ENCODE data around the gene CALD1.

Gene CALD1

GRCh38 chr7:134834689-134835462 is 55.4 kb downstream of the CALD1 start:
- H3K4me1 ChIP-seq (ENCODE audit: insufficient read depth, low read length): no peaks in the 10 kb centered on the region
- no peak for TF ChIP-seq EZH2 (IDR thresholded peaks at IDR 0.05; ENCODE audit: borderline replicate concordance, low read depth, low read length, severe bottlenecking)
- no peaks in the 10 kb centered on the region for H3K27me3 ChIP-seq (ENCODE audit: insufficient read depth, low read length, poor library complexity)
- no peak overlapping the region for H3K27ac ChIP-seq (ENCODE audit: low read length)
- no peaks in the 10 kb centered on the region for H3K79me2 ChIP-seq (ENCODE audit: insufficient read depth, low read length)
- H3K9ac ChIP-seq (ENCODE audit: low read depth, low read length): no peak overlapping the region
- no peak overlapping the region for H2AFZ ChIP-seq (ENCODE audit: low read depth, low read length)
- H3K4me3 ChIP-seq (ENCODE audit: low read depth in 1 of 2, low read length in 2 of 2): no peak overlapping the region
- no peaks in the 10 kb centered on the region for H4K20me1 ChIP-seq (ENCODE audit: insufficient read depth, low read length)
- no peaks in the 10 kb centered on the region for H3K9me3 ChIP-seq (ENCODE audit: insufficient read depth, low read length, severe bottlenecking)
- no peak for DNase-seq
- no peak for ATAC-seq (ENCODE audit: insufficient read depth, low read depth)
- H3K4me2 ChIP-seq (ENCODE audit: insufficient read depth, low read length): no peak overlapping the region
- no peaks in the 10 kb centered on the region for H3K36me3 ChIP-seq (ENCODE audit: insufficient read depth, low read length)

GRCh38 chr7:134835463-134835823 is 56.0 kb downstream of the CALD1 start:
- no peak overlapping the region for H3K4me2 ChIP-seq (ENCODE audit: insufficient read depth, low read length)
- no peak for DNase-seq
- peaks cover 3% of the 10 kb centered on the region for H3K27me3 ChIP-seq (ENCODE audit: insufficient read depth, low read length, poor library complexity)
- no peaks in the 10 kb centered on the region for H3K4me1 ChIP-seq (ENCODE audit: insufficient read depth, low read length)
- H2AFZ ChIP-seq (ENCODE audit: low read depth, low read length): no peak overlapping the region
- no peaks in the 10 kb centered on the region for H3K9me3 ChIP-seq (ENCODE audit: insufficient read depth, low read length, severe bottlenecking)
- no peak for ATAC-seq (ENCODE audit: insufficient read depth, low read depth)
- no peak overlapping the region for H3K4me3 ChIP-seq (ENCODE audit: low read depth in 1 of 2, low read length in 2 of 2)
- no peak overlapping the region for H3K27ac ChIP-seq (ENCODE audit: low read length)
- no peaks in the 10 kb centered on the region for H4K20me1 ChIP-seq (ENCODE audit: insufficient read depth, low read length)
- H3K36me3 ChIP-seq (ENCODE audit: insufficient read depth, low read length): no peaks in the 10 kb centered on the region
- no peak for TF ChIP-seq EZH2 (IDR thresholded peaks at IDR 0.05; ENCODE audit: borderline replicate concordance, low read depth, low read length, severe bottlenecking)
- no peak for TF ChIP-seq CTCF (IDR thresholded peaks at IDR 0.05; ENCODE audit: borderline replicate concordance, extremely low read depth, low read length, poor library complexity, severe bottlenecking)
- H3K79me2 ChIP-seq (ENCODE audit: insufficient read depth, low read length): no peaks in the 10 kb centered on the region
- H3K9ac ChIP-seq (ENCODE audit: low read depth, low read length): no peak overlapping the region

- H3K79me2 ChIP-seq (ENCODE audit: insufficient read depth, low read length): no peaks in the 10 kb centered on the region
- no peaks in the 10 kb centered on the region for H4K20me1 ChIP-seq (ENCODE audit: insufficient read depth, low read length)
- H3K4me2 ChIP-seq (ENCODE audit: insufficient read depth, low read length): no peak overlapping the region
- peaks cover 3% of the 10 kb centered on the region for H3K27me3 ChIP-seq (ENCODE audit: insufficient read depth, low read length, poor library complexity)
- TF ChIP-seq CTCF (IDR thresholded peaks at IDR 0.05; ENCODE audit: borderline replicate concordance, extremely low read depth, low read length, poor library complexity, severe bottlenecking) (no peak), EZH2 (IDR thresholded peaks at IDR 0.05; ENCODE audit: borderline replicate concordance, low read depth, low read length, severe bottlenecking) (no peak)
- no peak overlapping the region for H3K9ac ChIP-seq (ENCODE audit: low read depth, low read length)
- H3K4me1 ChIP-seq (ENCODE audit: insufficient read depth, low read length): no peaks in the 10 kb centered on the region
- DNase-seq (no peak), ATAC-seq (ENCODE audit: insufficient read depth, low read depth) (no peak)
- H3K36me3 ChIP-seq (ENCODE audit: insufficient read depth, low read length): no peaks in the 10 kb centered on the region
- H3K9me3 ChIP-seq (ENCODE audit: insufficient read depth, low read length, severe bottlenecking): no peaks in the 10 kb centered on the region
- no peak overlapping the region for H2AFZ ChIP-seq (ENCODE audit: low read depth, low read length)
- no peak overlapping the region for H3K4me3 ChIP-seq (ENCODE audit: low read depth in 1 of 2, low read length in 2 of 2)
- no peak overlapping the region for H3K27ac ChIP-seq (ENCODE audit: low read length)
These were observed 57.0 kb downstream of the CALD1 start for GRCh38 chr7:134836447-134836846.

GRCh38 chr7:134839298-134839697 is 59.9 kb downstream of the CALD1 start:
- Histone ChIP-seq H3K9me3 (ENCODE audit: insufficient read depth, low read length, severe bottlenecking) (no peaks in the 10 kb centered on the region), H2AFZ (ENCODE audit: low read depth, low read length) (no peak overlapping the region), H3K4me1 (ENCODE audit: insufficient read depth, low read length) (no peaks in the 10 kb centered on the region), H3K36me3 (ENCODE audit: insufficient read depth, low read length) (no peaks in the 10 kb centered on the region), H3K4me3 (ENCODE audit: low read depth in 1 of 2, low read length in 2 of 2) (no peak overlapping the region), H4K20me1 (ENCODE audit: insufficient read depth, low read length) (no peaks in the 10 kb centered on the region), H3K27ac (ENCODE audit: low read length) (no peak overlapping the region), H3K27me3 (ENCODE audit: insufficient read depth, low read length, poor library complexity) (peaks cover 10% of the 10 kb centered on the region), H3K9ac (ENCODE audit: low read depth, low read length) (no peak overlapping the region), H3K4me2 (ENCODE audit: insufficient read depth, low read length) (no peak overlapping the region), H3K79me2 (ENCODE audit: insufficient read depth, low read length) (no peaks in the 10 kb centered on the region)
- ATAC-seq (ENCODE audit: insufficient read depth, low read depth) (no peak), DNase-seq (no peak)
- TF ChIP-seq EZH2 (IDR thresholded peaks at IDR 0.05; ENCODE audit: borderline replicate concordance, low read depth, low read length, severe bottlenecking): no peak
- no peak for TF ChIP-seq CTCF (IDR thresholded peaks at IDR 0.05; ENCODE audit: borderline replicate concordance, extremely low read depth, low read length, poor library complexity, severe bottlenecking)

Data from DND-41 (cell line).